ENCODE data around the gene FCGR3B. TPM values are rescaled to one million over a fixed set of nuclear protein-coding genes. Genes with fewer than 3 reads are reported as not detected.
A peak's percentile ranks its signal among the peaks of the same experiment; 100 is the strongest.
"Not testable (repeated sequence)": the region's sequence is repeated elsewhere in the genome, so short reads cannot be mapped to it uniquely, and the experiment has no call there.

FCGR3B gene
- polyA plus RNA-seq, 3 donors = 0.53 to 7.5 (median 1.3) TPM

DNA sequence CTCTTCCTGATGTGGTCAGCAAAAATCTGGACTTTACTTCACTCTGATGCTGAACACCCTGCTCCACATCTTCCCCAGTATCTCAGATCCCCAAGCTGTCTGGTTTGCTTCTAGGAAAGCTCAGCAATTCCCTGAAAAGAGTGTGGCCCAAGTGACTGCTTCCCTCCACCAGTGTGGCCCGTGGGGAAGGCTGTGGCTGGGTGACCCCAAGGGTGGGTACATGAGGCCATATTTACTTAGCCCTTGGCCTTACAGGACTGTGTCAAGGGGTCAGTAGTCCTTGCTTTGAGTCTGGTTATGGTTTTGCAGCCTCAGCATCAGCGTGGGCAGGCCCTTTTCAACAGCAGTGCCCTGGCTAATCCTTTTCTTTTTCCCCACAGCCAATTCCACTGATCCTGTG lies 35.8 kb downstream of the FCGR3B start:
- peaks cover 9 to 32% (median 24%) of the 10 kb centered on the region in 3 donors for H3K27me3 Mint-ChIP-seq (ENCODE audit: low read depth in 3 of 3)
- intact Hi-C loops (cut with micrococcal nuclease); H3K9me3 ChIP-seq (replicated peaks in 1 of 2; ENCODE audit: control insufficient read depth in 1 of 2, insufficient read depth in 1 of 2, low read length in 2 of 2); H3K27ac Mint-ChIP-seq; H3K4me3 Mint-ChIP-seq; H2AFZ ChIP-seq (ENCODE audit: insufficient read depth, low read depth, low read length, poor library complexity, severe bottlenecking); DNase-seq; H3K9me3 Mint-ChIP-seq; H3K4me1 ChIP-seq (ENCODE audit: control insufficient read depth in 1 of 2, insufficient read depth in 2 of 2, low read length in 2 of 2); H3K79me2 ChIP-seq (ENCODE audit: insufficient read depth, low read length); H3K27ac ChIP-seq (ENCODE audit: low read depth in 1 of 2, low read length in 2 of 2); H3K4me2 ChIP-seq (replicated peaks; ENCODE audit: extremely low read depth, low read length, poor library complexity, severe bottlenecking); H3K4me3 ChIP-seq (replicated peaks in 1 of 3; ENCODE audit: low read depth in 2 of 3, low read length in 3 of 3); H4K20me1 ChIP-seq (ENCODE audit: insufficient read depth, low read length); H3K9ac ChIP-seq (ENCODE audit: insufficient read depth, low read length, poor library complexity, severe bottlenecking): not testable (repeated sequence)
- peaks cover 11% of the 10 kb centered on the region for H3K4me1 Mint-ChIP-seq
- H3K36me3 Mint-ChIP-seq = peaks cover 33 to 39% of the 10 kb centered on the region in 2 donors
- H3K27me3 ChIP-seq (ENCODE audit: control insufficient read depth in 2 of 2, insufficient read depth in 2 of 2, low read length in 2 of 2) = peaks cover 0 to 15% of the 10 kb centered on the region in 2 donors
- H3K36me3 ChIP-seq (replicated peaks in 1 of 2; ENCODE audit: control insufficient read depth in 1 of 2, insufficient read depth in 2 of 2, low read length in 2 of 2) = peaks cover 8 to 17% of the 10 kb centered on the region in 2 donors
- no CpG with 5 or more reads among the region's 2 CpGs for WGBS (ENCODE audit: insufficient coverage)

DNA sequence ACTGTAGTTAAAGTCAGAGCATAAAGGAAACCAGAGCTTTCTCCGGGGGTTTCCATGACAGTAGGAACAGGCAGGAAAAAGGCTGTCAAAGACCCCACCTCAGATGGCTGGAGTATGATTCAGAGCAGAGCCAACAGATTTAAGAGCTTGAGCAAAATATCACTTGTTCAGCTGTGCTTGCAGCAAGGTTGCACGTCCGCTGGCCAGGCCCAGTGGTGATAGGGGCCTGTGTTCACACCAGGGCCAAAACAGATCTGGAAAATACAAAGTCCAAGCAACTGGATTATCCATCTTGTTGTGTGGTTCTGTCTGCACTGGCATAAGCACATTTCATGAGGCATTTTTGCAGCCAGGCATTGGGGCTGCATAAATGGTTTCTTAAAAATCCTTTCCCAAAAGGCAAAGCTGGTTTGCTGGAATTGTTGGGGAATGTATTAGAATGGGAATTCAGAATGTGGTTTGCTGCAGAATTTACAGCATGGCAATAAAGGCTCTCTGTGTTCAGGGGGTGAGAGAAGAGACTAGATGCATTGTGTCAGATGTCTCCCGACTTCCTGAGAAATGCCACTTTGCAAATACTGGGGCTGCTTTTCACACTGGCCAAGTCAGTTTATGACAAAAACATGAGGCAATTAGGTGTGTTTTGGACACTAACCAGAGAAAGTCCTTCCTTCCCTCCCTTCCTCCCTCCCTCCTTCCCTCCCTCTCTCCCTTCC lies 36.5 kb downstream of the FCGR3B start:
- H3K4me3 Mint-ChIP-seq = peak overlapping the region in 1 of 2 donors; percentile 33
- H3K9me3 Mint-ChIP-seq; H3K4me3 ChIP-seq (replicated peaks in 1 of 3; ENCODE audit: low read depth in 2 of 3, low read length in 3 of 3); H2AFZ ChIP-seq (ENCODE audit: insufficient read depth, low read depth, low read length, poor library complexity, severe bottlenecking); DNase-seq; H3K9ac ChIP-seq (ENCODE audit: insufficient read depth, low read length, poor library complexity, severe bottlenecking); H3K4me2 ChIP-seq (replicated peaks; ENCODE audit: extremely low read depth, low read length, poor library complexity, severe bottlenecking); intact Hi-C loops (cut with micrococcal nuclease); H3K4me1 ChIP-seq (ENCODE audit: control insufficient read depth in 1 of 2, insufficient read depth in 2 of 2, low read length in 2 of 2); H3K79me2 ChIP-seq (ENCODE audit: insufficient read depth, low read length); H3K27ac ChIP-seq (ENCODE audit: low read depth in 1 of 2, low read length in 2 of 2); H3K9me3 ChIP-seq (replicated peaks in 1 of 2; ENCODE audit: control insufficient read depth in 1 of 2, insufficient read depth in 1 of 2, low read length in 2 of 2); H4K20me1 ChIP-seq (ENCODE audit: insufficient read depth, low read length): not testable (repeated sequence)
- H3K4me1 Mint-ChIP-seq = peaks cover 13% of the 10 kb centered on the region
- H3K27ac Mint-ChIP-seq = peak overlapping the region in 1 of 7 donors; percentile 33
- peaks cover 35 to 42% of the 10 kb centered on the region in 2 donors for H3K36me3 Mint-ChIP-seq
- H3K27me3 Mint-ChIP-seq (ENCODE audit: low read depth in 3 of 3) = peaks cover 12 to 32% (median 22%) of the 10 kb centered on the region in 3 donors
- H3K36me3 ChIP-seq (replicated peaks in 1 of 2; ENCODE audit: control insufficient read depth in 1 of 2, insufficient read depth in 2 of 2, low read length in 2 of 2) = peaks cover 8 to 22% of the 10 kb centered on the region in 2 donors
- WGBS (ENCODE audit: insufficient coverage) = 0% methylated on average over 1 of the region's 4 CpGs
- peaks cover 0 to 18% of the 10 kb centered on the region in 2 donors for H3K27me3 ChIP-seq (ENCODE audit: control insufficient read depth in 2 of 2, insufficient read depth in 2 of 2, low read length in 2 of 2)

DNA sequence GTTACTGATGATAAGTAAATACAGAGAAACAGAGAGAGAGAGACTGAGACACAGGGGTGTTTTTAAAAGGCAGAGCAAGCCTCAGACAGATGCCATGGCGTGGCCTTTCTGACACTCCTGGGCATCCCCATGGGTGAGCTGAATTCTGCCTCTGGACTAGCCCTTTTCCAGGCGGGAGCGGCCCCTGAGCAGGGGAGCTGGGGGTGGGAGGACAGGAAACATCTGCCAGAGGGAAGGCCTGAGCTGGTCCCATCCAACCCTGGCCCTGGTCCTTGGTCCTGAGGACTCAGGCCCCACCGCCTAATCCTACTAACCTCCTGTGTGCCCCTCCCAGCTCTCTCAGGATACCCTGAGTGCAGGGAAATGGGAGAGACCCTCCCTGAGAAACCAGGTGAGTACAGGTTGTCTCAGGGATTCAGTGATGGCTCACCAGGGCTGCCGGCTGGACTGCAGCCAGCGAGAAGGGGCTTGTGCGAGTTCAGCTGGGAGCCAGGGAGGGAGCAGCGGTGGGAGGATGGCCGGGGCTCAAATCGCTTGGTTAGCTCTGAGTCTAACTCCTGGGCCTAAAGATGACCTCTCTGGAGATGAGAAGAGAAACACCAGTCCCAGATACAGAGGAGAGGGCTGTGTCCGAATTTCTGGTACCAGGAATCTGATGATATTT lies 37.8 kb downstream of the FCGR3B start:
- peaks cover 40 to 46% of the 10 kb centered on the region in 2 donors for H3K36me3 Mint-ChIP-seq
- H4K20me1 ChIP-seq (ENCODE audit: insufficient read depth, low read length); H3K4me1 ChIP-seq (ENCODE audit: control insufficient read depth in 1 of 2, insufficient read depth in 2 of 2, low read length in 2 of 2); H3K4me1 Mint-ChIP-seq; H3K4me2 ChIP-seq (replicated peaks; ENCODE audit: extremely low read depth, low read length, poor library complexity, severe bottlenecking); H3K9me3 ChIP-seq (replicated peaks in 1 of 2; ENCODE audit: control insufficient read depth in 1 of 2, insufficient read depth in 1 of 2, low read length in 2 of 2); H3K9me3 Mint-ChIP-seq; H2AFZ ChIP-seq (ENCODE audit: insufficient read depth, low read depth, low read length, poor library complexity, severe bottlenecking); H3K79me2 ChIP-seq (ENCODE audit: insufficient read depth, low read length); intact Hi-C loops (cut with micrococcal nuclease); DNase-seq; H3K4me3 ChIP-seq (replicated peaks in 1 of 3; ENCODE audit: low read depth in 2 of 3, low read length in 3 of 3); H3K27ac ChIP-seq (ENCODE audit: low read depth in 1 of 2, low read length in 2 of 2); H3K27ac Mint-ChIP-seq; H3K9ac ChIP-seq (ENCODE audit: insufficient read depth, low read length, poor library complexity, severe bottlenecking): not testable (repeated sequence)
- WGBS (ENCODE audit: insufficient coverage) = 95% methylated on average over 7 of the region's 11 CpGs
- H3K27me3 Mint-ChIP-seq (ENCODE audit: low read depth in 3 of 3) = peaks cover 17 to 37% (median 28%) of the 10 kb centered on the region in 3 donors
- peaks cover 0 to 22% of the 10 kb centered on the region in 2 donors for H3K27me3 ChIP-seq (ENCODE audit: control insufficient read depth in 2 of 2, insufficient read depth in 2 of 2, low read length in 2 of 2)
- H3K36me3 ChIP-seq (replicated peaks in 1 of 2; ENCODE audit: control insufficient read depth in 1 of 2, insufficient read depth in 2 of 2, low read length in 2 of 2) = peaks cover 8 to 26% of the 10 kb centered on the region in 2 donors
- H3K4me3 Mint-ChIP-seq = peak overlapping the region in 1 of 2 donors; percentile 73

DNA sequence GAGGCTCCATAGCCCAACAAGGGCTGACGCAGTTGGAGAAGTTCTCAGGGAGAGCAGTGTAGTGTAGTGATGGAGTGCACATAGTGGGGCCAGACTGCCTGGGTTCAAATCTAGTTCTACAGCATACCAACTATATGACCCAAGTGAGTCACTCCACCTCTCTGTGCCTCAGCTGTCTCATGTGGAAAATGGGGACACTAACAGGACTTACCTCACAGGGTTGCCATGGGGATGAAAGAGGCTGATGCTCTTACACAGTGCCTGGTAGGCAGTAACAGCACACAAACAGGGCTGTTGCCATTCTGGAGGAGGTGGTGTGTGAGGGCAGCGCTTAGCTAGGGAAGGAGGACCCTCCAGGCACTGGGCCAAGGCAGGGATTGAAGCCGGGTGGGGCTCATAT lies 38.4 kb downstream of the FCGR3B start:
- intact Hi-C loops (cut with micrococcal nuclease); H3K27ac Mint-ChIP-seq; H3K4me1 Mint-ChIP-seq; H3K9ac ChIP-seq (ENCODE audit: insufficient read depth, low read length, poor library complexity, severe bottlenecking); H3K27ac ChIP-seq (ENCODE audit: low read depth in 1 of 2, low read length in 2 of 2); H3K4me1 ChIP-seq (ENCODE audit: control insufficient read depth in 1 of 2, insufficient read depth in 2 of 2, low read length in 2 of 2); H4K20me1 ChIP-seq (ENCODE audit: insufficient read depth, low read length); H3K9me3 ChIP-seq (replicated peaks in 1 of 2; ENCODE audit: control insufficient read depth in 1 of 2, insufficient read depth in 1 of 2, low read length in 2 of 2); H2AFZ ChIP-seq (ENCODE audit: insufficient read depth, low read depth, low read length, poor library complexity, severe bottlenecking); H3K4me2 ChIP-seq (replicated peaks; ENCODE audit: extremely low read depth, low read length, poor library complexity, severe bottlenecking); H3K79me2 ChIP-seq (ENCODE audit: insufficient read depth, low read length); H3K4me3 ChIP-seq (replicated peaks in 1 of 3; ENCODE audit: low read depth in 2 of 3, low read length in 3 of 3); H3K9me3 Mint-ChIP-seq: not testable (repeated sequence)
- peaks cover 8 to 26% of the 10 kb centered on the region in 2 donors for H3K36me3 ChIP-seq (replicated peaks in 1 of 2; ENCODE audit: control insufficient read depth in 1 of 2, insufficient read depth in 2 of 2, low read length in 2 of 2)
- DNase-seq = peak in 1 of 3 donors; percentile 8
- Mint-ChIP-seq H3K27me3 (ENCODE audit: low read depth in 3 of 3) (peaks cover 17 to 38% (median 29%) of the 10 kb centered on the region in 3 donors), H3K36me3 (peaks cover 40 to 46% of the 10 kb centered on the region in 2 donors), H3K4me3 (peak overlapping the region in 1 of 2 donors; percentile 33)
- WGBS (ENCODE audit: insufficient coverage) = no CpG with 5 or more reads among the region's 3 CpGs
- peaks cover 0 to 23% of the 10 kb centered on the region in 2 donors for H3K27me3 ChIP-seq (ENCODE audit: control insufficient read depth in 2 of 2, insufficient read depth in 2 of 2, low read length in 2 of 2)

Measured in CD14-positive monocyte (primary cell).